ENCODE measurements around the gene CDC25B. TPM values are rescaled to one million over a fixed set of nuclear protein-coding genes. Genes with fewer than 3 reads are reported as not detected.
A peak's percentile ranks its signal among the peaks of the same experiment; 100 is the strongest.

Gene CDC25B
- total and polyA plus RNA-seq, 2 experiments from 2014 or later: 18.2 to 20.1 TPM

DNA sequence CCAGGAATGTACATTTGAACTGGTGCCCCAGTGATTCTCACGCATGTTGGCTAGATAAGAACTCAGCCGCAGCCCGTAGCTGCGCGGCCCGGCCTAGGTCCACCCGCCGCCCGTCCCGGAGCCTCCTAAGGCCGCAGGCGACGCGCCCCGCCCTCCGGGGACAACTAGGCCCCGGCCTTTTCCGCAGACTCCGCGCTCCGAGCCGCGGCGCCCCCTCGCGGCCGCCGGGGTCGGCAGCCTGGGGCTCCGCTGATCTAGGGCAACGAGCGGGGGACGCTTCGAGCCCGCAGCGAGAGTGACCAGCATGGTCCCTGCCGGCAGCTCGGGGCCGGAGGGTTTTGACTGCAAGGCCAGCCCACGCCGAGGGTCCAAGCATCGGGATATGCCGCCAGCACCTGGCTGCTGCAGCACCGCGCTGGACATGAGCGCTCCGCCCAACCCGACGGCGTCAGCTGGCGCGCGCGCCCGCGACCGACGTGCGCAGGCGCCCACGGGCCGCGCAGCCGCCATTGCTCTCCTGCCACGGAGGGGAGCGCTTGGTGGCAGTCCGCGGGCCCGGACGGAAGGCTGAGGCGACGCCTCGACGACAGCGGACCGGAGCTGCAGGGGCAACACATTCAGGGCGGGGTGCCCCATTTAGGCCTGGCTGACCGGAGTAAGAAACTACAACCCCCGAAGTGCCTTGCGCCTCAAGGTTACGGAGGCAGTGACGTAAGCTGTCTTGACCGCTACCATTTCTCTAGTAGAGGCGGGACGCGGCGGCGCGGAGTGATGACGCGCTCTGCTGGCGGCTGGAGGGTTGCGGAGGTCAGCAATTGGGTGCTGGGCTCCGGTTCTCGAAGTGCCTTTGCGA, 24.2 kb downstream of the CDC25B start, which contains the start of gene AP5S1:
Gene AP5S1, plus strand, starts transcription at position 500 of the 853 bp plus-strand sequence. CDS start 1,571 bp downstream, outside the sequence.
- H3K27me3 ChIP-seq (replicated peaks; ENCODE audit: insufficient read depth): no peaks in the 10 kb centered on the region
- H3K4me3 ChIP-seq: peak within 1 kb of the TSS; percentile 87
- H3K27ac ChIP-seq: peak within 1 kb of the TSS; percentile 97
- H4K20me1 ChIP-seq (ENCODE audit: insufficient read depth): no peaks in the 10 kb centered on the region
- TF ChIP-seq EZH2 (IDR thresholded peaks at IDR 0.05; ENCODE audit: insufficient read depth, poor library complexity, severe bottlenecking) (no peak), EZH2phosphoT487 (IDR thresholded peaks at IDR 0.05; ENCODE audit: insufficient read depth, low read depth) (no peak)
- H3K9me3 ChIP-seq (ENCODE audit: low read depth): no peaks in the 10 kb centered on the region
- peak within 1 kb of the TSS; percentile 82 for H2AFZ ChIP-seq
- peaks cover 24% of the 10 kb centered on the region for H3K79me2 ChIP-seq (ENCODE audit: insufficient read depth)
- H3K9ac ChIP-seq: peak within 1 kb of the TSS; percentile 96
- in situ Hi-C loops (cut with MboI): no loop called here
- H3K4me2 ChIP-seq (ENCODE audit: unreplicated experiment): peak within 1 kb of the TSS; percentile 88
- WGBS, 2 experiments (ENCODE audit: low coverage in 1 of 2, low lambda C conversion rate in 2 of 2, missing lambda C conversion rate in 2 of 2): 1 to 2% methylated on average over 72 to 89 of the region's 96 CpGs
- peaks cover 4% of the 10 kb centered on the region; the same call in 1 of the 2 replicates for H3F3A ChIP-seq (ENCODE audit: insufficient read depth)
- H3K4me1 ChIP-seq (ENCODE audit: insufficient read depth): peaks cover 15% of the 10 kb centered on the region
- H3K36me3 ChIP-seq (ENCODE audit: low read depth): peaks cover 9% of the 10 kb centered on the region
- peak; percentile 98 for DNase-seq
- H3K9me2 ChIP-seq (ENCODE audit: insufficient read depth): no peaks in the 10 kb centered on the region

GRCh38 chr20:3820901-3821727, 25.0 kb downstream of the CDC25B start:
- H3K4me3 ChIP-seq: peak overlapping the region; percentile 87
- no peak for DNase-seq
- peak overlapping the region; percentile 97 for H3K27ac ChIP-seq
- no peaks in the 10 kb centered on the region for H4K20me1 ChIP-seq (ENCODE audit: insufficient read depth)
- H3K79me2 ChIP-seq (ENCODE audit: insufficient read depth): peaks cover 24% of the 10 kb centered on the region
- no peaks in the 10 kb centered on the region for H3K27me3 ChIP-seq (replicated peaks; ENCODE audit: insufficient read depth)
- WGBS, 2 experiments (ENCODE audit: low coverage in 1 of 2, low lambda C conversion rate in 2 of 2, missing lambda C conversion rate in 2 of 2): 31 to 35% methylated on average over 20 of the region's 20 CpGs
- H3K36me3 ChIP-seq (ENCODE audit: low read depth): peaks cover 9% of the 10 kb centered on the region
- in situ Hi-C loops (cut with MboI): no loop called here
- peak overlapping the region; percentile 82 for H2AFZ ChIP-seq
- H3K4me1 ChIP-seq (ENCODE audit: insufficient read depth): peaks cover 15% of the 10 kb centered on the region
- TF ChIP-seq EZH2 (IDR thresholded peaks at IDR 0.05; ENCODE audit: insufficient read depth, poor library complexity, severe bottlenecking) (no peak), EZH2phosphoT487 (IDR thresholded peaks at IDR 0.05; ENCODE audit: insufficient read depth, low read depth) (no peak)
- peak overlapping the region; percentile 88 for H3K4me2 ChIP-seq (ENCODE audit: unreplicated experiment)
- no peaks in the 10 kb centered on the region for H3K9me3 ChIP-seq (ENCODE audit: low read depth)
- H3K9ac ChIP-seq: peak overlapping the region; percentile 96
- H3F3A ChIP-seq (ENCODE audit: insufficient read depth): peaks cover 4% of the 10 kb centered on the region; the same call in 1 of the 2 replicates
- H3K9me2 ChIP-seq (ENCODE audit: insufficient read depth): no peaks in the 10 kb centered on the region

- Histone ChIP-seq H2AFZ (no peak overlapping the region), H4K20me1 (ENCODE audit: insufficient read depth) (no peaks in the 10 kb centered on the region), H3K27ac (no peak overlapping the region), H3K4me2 (ENCODE audit: unreplicated experiment) (no peak overlapping the region), H3K36me3 (ENCODE audit: low read depth) (peaks cover 9% of the 10 kb centered on the region), H3K79me2 (ENCODE audit: insufficient read depth) (peaks cover 24% of the 10 kb centered on the region), H3K9me2 (ENCODE audit: insufficient read depth) (no peaks in the 10 kb centered on the region), H3K4me3 (no peak overlapping the region), H3K9me3 (ENCODE audit: low read depth) (no peaks in the 10 kb centered on the region), H3K4me1 (ENCODE audit: insufficient read depth) (peaks cover 15% of the 10 kb centered on the region), H3K27me3 (replicated peaks; ENCODE audit: insufficient read depth) (no peaks in the 10 kb centered on the region), H3F3A (ENCODE audit: insufficient read depth) (peaks cover 4% of the 10 kb centered on the region; the same call in 1 of the 2 replicates), H3K9ac (no peak overlapping the region)
- 83 to 87% methylated on average over 13 to 14 of the region's 14 CpGs for WGBS, 2 experiments (ENCODE audit: low coverage in 1 of 2, low lambda C conversion rate in 2 of 2, missing lambda C conversion rate in 2 of 2)
- no peak for DNase-seq
- TF ChIP-seq EZH2phosphoT487 (IDR thresholded peaks at IDR 0.05; ENCODE audit: insufficient read depth, low read depth) (no peak), EZH2 (IDR thresholded peaks at IDR 0.05; ENCODE audit: insufficient read depth, poor library complexity, severe bottlenecking) (no peak)
- in situ Hi-C loops (cut with MboI): no loop called here
Measured at GRCh38 chr20:3821996-3822395, 25.9 kb downstream of the CDC25B start.

- Histone ChIP-seq H4K20me1 (ENCODE audit: insufficient read depth) (no peaks in the 10 kb centered on the region), H2AFZ (no peak overlapping the region), H3K79me2 (ENCODE audit: insufficient read depth) (peaks cover 24% of the 10 kb centered on the region), H3K9me3 (ENCODE audit: low read depth) (no peaks in the 10 kb centered on the region), H3K27me3 (replicated peaks; ENCODE audit: insufficient read depth) (no peaks in the 10 kb centered on the region), H3K9me2 (ENCODE audit: insufficient read depth) (no peaks in the 10 kb centered on the region), H3K27ac (no peak overlapping the region), H3K36me3 (ENCODE audit: low read depth) (peaks cover 9% of the 10 kb centered on the region), H3K4me3 (no peak overlapping the region), H3K9ac (no peak overlapping the region), H3F3A (ENCODE audit: insufficient read depth) (peaks cover 6% of the 10 kb centered on the region), H3K4me1 (ENCODE audit: insufficient read depth) (peaks cover 6% of the 10 kb centered on the region), H3K4me2 (ENCODE audit: unreplicated experiment) (no peak overlapping the region)
- in situ Hi-C loops (cut with MboI): no loop called here
- WGBS, 2 experiments (ENCODE audit: low coverage in 1 of 2, low lambda C conversion rate in 2 of 2, missing lambda C conversion rate in 2 of 2): 93 to 96% methylated on average over 16 to 20 of the region's 20 CpGs
- DNase-seq: no peak
- TF ChIP-seq EZH2phosphoT487 (IDR thresholded peaks at IDR 0.05; ENCODE audit: insufficient read depth, low read depth) (no peak), EZH2 (IDR thresholded peaks at IDR 0.05; ENCODE audit: insufficient read depth, poor library complexity, severe bottlenecking) (no peak)
Measured at GRCh38 chr20:3823881-3824280, 27.8 kb downstream of the CDC25B start.
